ENCODE results near the gene KIAA0513.
"Not testable (repeated sequence)": the region's sequence is repeated elsewhere in the genome, so short reads cannot be mapped to it uniquely, and the experiment has no call there.

The KIAA0513 gene

GRCh38 chr16:85049706-85050305, 22.2 kb downstream of the KIAA0513 start:
- no peak for FAIRE-seq

GRCh38 chr16:85051067-85051581, 23.5 kb downstream of the KIAA0513 start:
- FAIRE-seq: no peak

GRCh38 chr16:85051683-85052082, 24.1 kb downstream of the KIAA0513 start:
- no peak for FAIRE-seq

DNA sequence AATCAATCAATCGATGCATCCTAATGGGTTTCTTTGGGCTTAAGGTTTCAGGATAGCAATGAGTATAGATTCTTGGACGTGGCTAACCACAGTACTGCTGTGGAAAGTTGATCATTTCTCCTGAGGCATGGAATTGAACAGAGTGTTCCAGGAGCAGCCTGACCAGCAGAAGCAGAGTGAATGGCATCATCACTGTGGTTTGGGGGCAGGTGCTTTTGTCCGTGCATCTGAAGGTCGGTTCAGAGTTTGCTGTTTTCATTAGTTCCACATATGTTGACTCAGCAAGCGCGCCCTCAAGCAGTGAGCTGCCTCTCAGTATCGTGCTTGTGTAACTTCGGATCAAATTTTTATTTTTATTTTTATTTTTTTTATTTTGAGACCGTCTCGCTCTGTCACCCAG, 24.9 kb downstream of the KIAA0513 start:
- no peak for FAIRE-seq

- FAIRE-seq: not testable (repeated sequence)
Measured at GRCh38 chr16:85054321-85054720, 26.7 kb downstream of the KIAA0513 start.

GRCh38 chr16:85054948-85055492, 27.4 kb downstream of the KIAA0513 start:
- no peak for FAIRE-seq

DNA sequence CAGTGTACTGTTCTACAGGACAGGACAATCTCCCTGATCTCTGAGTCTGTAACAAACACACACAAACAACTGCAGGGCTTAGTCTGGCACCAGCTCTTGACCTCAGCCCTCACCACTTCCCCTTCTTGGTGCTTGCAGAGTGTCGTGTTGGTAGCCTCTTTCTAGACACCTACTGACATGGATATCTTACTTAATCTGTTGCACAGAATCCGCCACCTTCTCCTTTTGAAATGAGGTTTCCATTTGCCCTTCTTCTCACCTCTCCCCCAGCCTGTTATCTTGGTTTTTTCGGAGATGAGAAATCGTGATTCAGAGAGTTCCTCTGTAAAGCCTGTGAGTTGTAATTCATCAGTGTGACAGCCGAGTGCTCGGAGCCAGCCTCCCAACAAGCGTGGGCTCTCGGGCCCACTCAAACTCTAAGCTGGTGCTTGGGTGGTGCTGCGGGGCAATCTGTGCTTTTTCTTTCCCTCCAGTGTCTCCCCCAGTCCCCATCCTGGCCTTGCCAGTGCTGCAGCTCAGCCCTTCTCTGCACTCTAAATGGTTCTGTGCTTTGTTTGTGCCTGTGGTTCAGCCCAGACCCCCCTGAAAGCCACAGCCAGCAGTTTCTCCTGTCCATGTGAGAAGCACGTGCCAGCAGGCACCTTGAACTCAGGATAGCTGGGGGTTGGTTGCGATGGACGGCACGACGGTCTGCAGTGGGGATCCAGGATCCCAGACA, 28.1 kb downstream of the KIAA0513 start:
- FAIRE-seq: no peak

- FAIRE-seq: no peak
Measured at GRCh38 chr16:85056211-85056748, 28.7 kb downstream of the KIAA0513 start.

DNA sequence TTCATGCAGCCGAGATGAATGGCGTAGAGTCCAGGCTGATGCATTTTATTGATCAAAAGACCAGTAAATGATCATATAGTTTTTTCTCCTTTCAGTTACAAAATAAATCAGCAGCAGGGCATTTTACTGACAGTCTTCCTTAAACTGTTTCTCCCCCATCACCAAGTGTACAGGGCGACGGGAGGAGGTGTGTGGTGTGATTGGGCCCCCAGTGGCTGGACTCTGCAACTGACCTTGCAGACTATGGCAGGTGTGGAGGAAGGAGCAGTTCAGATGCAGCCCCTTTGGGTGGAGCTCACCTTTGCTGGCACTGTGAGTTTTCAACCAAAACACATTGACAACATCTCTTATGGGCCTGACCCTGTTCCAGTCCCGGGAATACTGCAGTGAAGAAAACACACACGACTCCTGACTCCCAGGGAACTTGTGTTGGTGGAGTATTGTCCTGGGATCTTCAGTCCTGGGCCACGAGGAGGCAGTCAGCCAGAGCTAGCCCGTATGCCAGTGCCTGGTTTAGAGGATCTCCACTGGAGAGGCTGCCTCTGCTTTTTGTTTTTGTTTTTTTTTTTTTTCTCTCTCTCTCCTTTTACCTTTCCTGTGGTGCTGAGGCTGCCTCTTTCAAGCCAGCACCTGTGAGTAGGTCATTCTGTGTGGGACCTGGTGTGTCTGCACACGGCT, 29.8 kb downstream of the KIAA0513 start:
- FAIRE-seq: no peak

DNA sequence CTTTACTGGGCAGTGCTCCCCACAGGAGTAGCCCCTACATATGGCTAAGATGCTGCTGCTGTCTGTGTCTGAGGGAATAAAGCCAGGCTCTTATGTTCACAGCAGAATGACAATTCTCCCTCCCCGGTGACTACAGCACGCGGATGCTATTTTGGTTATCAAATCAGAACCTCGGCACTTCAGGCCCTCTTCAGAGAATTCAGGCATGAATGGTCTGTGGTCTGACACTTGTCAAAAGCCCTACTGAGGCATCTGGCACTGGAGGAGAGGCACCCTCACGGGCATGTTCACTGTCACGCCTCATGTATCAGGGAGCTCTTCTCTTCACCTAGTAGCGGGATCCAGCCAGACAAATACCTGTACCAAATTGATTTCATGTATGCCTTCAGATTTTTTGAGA, 30.4 kb downstream of the KIAA0513 start:
- FAIRE-seq: no peak

- FAIRE-seq: no peak
Measured at GRCh38 chr16:85058909-85059308, 31.3 kb downstream of the KIAA0513 start.

DNA sequence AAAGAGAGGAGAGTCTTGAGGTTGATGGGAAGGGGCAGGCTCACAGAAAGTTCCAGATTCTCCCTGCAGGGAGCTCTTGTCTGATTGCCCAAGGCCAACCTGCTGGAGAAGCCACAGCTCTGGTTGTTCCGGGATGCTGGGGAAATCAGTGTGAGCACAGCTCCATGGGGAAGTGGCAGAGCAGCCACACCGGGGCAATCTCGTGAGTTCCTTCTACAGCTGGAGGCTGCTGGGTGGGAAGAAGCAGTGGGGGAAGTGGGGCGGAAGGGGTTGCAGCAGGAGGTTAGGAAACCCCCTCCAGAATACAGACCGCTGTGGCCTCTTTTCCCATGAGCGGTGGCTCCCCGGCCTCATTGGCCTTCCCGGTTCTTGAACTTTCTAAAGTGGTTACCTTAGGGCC, 34.0 kb downstream of the KIAA0513 start:
- no peak for FAIRE-seq

DNA sequence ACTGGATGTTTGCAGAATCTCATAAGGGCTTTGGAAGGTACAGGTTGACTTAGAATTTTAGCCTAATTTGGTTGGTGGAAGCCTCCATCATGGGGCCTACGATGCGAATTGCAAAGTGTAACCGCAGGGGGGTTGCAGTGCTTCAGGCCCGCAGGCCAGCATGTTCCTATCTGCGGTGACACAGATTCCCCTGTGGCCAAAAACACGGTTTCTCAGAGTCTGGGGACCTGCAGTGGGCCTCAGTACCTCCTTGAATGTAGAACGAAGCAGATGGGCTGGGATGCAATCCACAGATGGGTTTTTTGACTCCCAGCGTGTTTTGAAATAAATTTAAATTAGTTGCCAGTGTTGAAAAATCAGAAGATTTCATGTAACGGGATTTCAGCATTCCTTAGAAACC, 34.7 kb downstream of the KIAA0513 start:
- FAIRE-seq: no peak

DNA sequence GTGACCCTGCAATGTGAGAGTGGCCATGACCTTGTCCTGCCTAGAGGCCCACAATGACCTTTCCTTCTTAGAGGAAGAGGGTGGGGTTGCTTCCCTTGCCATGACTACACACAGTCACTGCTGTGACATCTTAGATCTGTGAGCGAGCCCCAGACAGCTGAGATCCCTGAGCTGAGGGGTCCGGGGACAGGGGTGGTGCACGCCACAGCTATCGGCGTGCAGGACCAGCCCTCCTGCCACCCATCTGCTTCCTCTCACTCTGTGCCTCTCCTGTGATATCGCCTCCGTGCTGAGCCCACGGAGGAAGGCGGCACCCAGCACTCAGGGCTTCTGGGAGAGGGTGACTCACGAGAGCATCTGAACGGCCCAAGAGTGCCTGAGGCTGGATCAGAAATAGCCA, 35.2 kb downstream of the KIAA0513 start:
- no peak for FAIRE-seq

DNA sequence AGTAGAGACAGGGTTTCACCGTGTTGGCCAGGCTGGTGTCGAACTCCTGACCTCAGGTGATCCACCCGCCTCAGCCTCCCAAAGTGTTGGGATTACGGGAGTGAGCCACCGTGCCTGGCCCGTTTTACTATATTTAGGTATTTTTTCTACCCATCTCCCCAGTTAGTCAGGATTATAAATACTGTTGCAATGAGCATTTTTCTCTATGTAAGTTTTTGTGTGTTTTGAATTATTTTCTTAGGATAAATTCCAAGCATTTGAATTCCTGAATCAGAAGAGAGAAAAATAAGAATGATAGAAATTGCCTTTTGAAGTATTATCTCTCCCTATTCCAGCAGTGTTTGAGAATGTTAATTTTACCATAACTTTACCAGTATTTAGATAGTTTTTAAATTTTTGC, 36.6 kb downstream of the KIAA0513 start:
- FAIRE-seq: no peak

- no peak for FAIRE-seq
Measured at GRCh38 chr16:85065099-85065498, 37.5 kb downstream of the KIAA0513 start.

DNA sequence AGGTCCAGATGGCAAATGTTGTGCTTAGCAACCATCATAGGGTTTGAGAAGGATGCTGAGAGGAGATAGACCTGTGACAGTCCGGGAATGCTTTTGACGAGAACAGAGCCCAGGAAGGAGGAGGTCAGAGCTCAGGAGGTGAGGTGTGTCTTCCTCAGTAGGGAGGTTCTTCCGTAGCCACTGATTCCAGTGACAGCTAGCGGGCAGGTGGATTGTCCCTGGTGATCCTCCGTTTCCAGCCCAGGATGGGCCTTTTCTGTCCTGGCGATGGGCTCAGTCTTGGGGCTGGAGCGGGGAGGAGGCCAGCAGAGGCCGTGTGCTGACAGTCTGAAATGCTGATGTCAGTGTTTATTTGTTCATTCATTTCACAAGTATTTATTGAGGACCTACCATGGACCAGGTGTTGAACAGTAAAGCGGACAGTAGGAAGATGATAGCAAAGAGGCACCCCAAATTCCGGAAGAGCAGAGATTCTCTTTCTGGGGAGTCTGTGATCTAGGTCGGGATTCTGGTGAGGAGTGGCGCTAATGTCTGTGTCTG, 38.8 kb downstream of the KIAA0513 start:
- no peak for FAIRE-seq

DNA sequence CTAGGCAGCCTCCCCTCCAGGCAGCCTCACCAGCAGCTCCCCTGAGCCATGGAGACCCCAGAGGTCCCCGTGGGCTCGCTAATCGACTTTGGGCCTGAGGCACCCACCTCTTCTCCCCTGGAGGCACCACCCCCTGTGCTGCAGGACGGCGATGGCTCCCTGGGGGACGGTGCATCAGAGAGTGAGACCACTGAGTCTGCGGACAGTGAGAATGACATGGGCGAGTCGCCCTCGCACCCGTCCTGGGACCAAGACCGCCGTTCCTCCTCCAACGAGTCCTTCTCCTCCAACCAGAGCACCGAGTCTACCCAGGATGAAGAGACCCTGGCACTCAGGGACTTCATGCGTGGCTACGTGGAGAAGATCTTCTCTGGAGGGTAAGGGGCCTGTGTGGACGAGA, 39.4 kb downstream of the KIAA0513 start:
- FAIRE-seq: no peak

- FAIRE-seq: no peak
Measured at GRCh38 chr16:85067426-85067825, 39.8 kb downstream of the KIAA0513 start.

DNA sequence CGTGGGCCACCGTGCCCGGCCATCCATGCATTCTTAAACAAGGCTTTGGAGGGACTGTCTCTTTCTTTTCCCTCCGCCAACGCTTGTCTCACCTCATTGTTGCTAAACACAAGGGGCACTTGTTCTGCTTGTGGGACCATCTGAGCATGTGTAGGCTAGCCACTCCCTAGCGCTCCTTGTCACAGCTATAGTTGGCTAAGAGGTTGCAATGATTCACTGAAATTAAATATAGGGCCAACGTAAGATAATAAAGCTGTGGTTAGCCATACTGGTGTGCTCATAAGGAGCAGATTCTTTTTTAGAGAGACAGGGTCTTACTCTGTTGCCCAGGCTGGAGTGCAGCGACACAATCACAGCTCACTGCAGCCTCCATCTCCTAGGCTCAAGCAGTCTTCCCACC, 41.2 kb downstream of the KIAA0513 start:
- no peak for FAIRE-seq

DNA sequence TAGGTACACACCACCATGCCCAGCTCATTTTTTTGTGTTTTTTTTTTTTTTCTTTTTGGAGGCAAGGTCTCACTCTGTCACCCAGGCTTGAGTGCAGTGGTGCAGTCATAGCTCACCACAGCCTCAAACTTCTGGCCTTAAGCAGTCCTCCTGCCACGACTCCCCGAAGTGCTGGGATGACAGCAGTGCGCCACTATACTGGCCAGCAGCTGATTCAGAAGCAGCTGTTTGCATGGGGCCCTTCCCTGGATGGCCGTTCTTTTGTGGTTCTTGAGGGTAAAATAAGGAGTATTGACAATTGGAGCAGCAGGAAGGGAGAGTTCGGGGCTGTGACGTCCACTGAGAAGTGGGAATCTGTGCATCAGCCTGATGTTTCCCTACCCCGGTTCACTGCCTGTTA, 41.6 kb downstream of the KIAA0513 start:
- no peak for FAIRE-seq

- no peak for FAIRE-seq
Measured at GRCh38 chr16:85072076-85072860, 44.7 kb downstream of the KIAA0513 start.
